ENCODE data around the gene TEX13B.
"Not testable (repeated sequence)": the region's sequence is repeated elsewhere in the genome, so short reads cannot be mapped to it uniquely, and the experiment has no call there.

Gene TEX13B

DNA sequence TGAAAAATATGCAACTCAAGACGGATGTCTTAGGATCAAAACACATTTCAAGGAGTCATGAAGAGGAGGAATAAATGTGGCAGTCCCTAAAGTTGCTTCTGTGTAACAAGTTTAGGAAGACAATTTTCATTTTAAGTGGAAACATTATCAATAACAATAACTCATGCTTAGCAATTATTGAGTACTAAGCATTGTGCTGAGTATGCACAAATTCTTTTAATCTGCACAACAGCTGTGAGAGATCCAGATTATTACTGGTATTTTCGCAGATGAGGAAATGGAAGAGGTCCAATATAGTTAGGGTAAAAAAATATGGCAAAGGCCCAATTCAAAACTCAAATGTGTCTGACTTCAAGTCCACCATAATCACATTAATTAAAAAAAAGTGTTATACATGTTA lies 2.9 kb upstream of the TEX13B start:
- no peak for DNase-seq (ENCODE audit: low read depth)
- TF ChIP-seq, protein P1, sequence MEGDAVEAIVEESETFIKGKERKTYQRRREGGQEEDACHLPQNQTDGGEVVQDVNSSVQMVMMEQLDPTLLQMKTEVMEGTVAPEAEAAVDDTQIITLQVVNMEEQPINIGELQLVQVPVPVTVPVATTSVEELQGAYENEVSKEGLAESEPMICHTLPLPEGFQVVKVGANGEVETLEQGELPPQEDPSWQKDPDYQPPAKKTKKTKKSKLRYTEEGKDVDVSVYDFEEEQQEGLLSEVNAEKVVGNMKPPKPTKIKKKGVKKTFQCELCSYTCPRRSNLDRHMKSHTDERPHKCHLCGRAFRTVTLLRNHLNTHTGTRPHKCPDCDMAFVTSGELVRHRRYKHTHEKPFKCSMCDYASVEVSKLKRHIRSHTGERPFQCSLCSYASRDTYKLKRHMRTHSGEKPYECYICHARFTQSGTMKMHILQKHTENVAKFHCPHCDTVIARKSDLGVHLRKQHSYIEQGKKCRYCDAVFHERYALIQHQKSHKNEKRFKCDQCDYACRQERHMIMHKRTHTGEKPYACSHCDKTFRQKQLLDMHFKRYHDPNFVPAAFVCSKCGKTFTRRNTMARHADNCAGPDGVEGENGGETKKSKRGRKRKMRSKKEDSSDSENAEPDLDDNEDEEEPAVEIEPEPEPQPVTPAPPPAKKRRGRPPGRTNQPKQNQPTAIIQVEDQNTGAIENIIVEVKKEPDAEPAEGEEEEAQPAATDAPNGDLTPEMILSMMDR (IDR thresholded peaks at IDR 0.05; ENCODE audit: control insufficient read depth, extremely low read depth, insufficient read depth) = no peak
- no peak overlapping the region for H3K4me3 ChIP-seq (ENCODE audit: low read depth, low read length)

DNA sequence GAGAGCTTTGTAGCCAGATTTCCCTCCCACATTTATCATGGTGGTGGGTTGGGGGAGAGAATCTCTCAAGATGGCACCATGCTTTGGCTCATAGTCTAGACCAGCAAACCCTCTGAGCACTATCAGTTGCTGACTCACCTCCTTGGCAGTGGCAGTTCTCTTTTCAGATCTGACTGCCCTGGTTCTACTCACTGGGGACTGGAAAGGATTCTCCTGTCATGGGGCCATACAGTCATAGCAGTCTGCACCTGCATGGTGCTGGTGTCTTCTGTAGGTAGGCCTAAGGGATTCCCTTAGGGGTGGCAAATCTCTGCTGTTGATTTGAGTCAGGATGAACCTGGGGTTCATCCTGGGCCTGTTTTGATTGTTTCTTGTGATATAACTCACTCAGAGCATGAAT lies 2.6 kb downstream of the TEX13B start:
- no peak overlapping the region for H3K4me3 ChIP-seq (ENCODE audit: low read depth, low read length)
- no peak for DNase-seq (ENCODE audit: low read depth)
- TF ChIP-seq, protein P1 (IDR thresholded peaks at IDR 0.05; ENCODE audit: control insufficient read depth, extremely low read depth, insufficient read depth) = no peak

DNA sequence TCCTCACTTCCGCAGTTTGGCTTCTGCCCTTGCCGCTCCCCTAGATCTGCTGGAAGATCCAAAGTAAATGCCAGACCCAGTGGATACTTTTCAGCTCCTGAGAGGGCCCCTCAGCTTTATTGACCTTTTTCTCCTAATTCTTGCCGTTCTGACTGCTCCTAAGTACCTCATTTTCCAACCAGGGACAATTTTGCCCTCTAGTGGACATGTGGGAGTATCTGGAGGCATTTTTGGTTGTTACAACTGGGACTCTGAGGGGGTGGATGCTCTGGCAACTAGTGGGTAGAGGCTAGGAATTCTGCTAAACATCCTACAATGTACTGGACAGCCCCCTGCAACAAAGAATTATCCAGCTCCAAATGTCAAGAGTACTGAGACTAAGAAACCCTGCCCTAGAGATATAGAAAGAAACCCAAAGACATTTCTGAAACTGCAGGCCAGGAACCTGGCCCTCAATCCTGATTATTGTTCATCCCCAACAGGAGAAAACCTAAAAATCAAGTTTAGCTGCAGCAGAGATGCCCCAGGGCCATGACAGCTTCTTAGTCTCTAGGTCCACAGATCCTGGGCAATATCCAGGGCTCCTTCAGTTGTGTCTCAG lies 3.4 kb downstream of the TEX13B start:
- TF ChIP-seq, protein P1 (IDR thresholded peaks at IDR 0.05; ENCODE audit: control insufficient read depth, extremely low read depth, insufficient read depth) = peak; percentile 54
- H3K4me3 ChIP-seq (ENCODE audit: low read depth, low read length) = no peak overlapping the region
- peak; percentile 7 for DNase-seq (ENCODE audit: low read depth)

DNA sequence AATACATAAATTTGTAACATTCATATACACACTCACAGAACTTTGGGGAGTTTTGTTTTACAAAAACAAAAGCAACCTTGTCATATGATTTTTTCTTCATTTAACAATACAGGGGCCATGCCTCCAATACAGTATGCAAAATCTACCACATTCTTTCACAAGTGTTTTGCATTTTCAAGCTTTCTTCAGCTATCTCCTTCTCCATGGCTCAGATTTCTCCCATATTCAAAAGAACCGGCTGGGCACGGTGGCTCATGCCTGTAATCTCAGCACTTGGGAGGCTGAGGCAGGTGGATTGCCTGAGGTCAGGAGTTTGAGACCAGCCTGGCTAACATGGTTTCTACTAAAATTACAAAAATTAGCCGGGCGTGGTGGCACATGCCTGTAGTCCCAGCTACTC lies 4.1 kb downstream of the TEX13B start:
- no peak for DNase-seq (ENCODE audit: low read depth)
- TF ChIP-seq, protein P1 (IDR thresholded peaks at IDR 0.05; ENCODE audit: control insufficient read depth, extremely low read depth, insufficient read depth) = no peak
- no peak overlapping the region for H3K4me3 ChIP-seq (ENCODE audit: low read depth, low read length)

DNA sequence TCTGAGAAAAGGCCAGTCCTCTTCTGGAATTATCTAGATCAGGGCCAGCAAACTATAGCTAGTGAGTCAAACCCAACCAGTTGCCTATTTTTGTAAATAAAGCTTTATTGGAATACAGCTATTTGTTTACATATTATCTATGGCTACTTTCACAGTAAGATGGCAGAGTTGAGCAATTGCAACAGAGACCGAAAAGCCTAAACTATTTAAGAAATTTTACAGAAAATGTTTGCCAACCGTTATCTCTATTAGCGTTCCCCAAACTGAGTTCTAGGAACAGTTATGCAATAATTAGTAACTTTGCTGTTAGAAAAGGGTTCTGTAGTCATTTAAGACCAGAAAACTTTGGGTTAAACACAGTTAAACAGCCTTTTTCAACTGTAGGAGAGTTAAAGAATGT lies 10.5 kb downstream of the TEX13B start:
- TF ChIP-seq, protein P1 (IDR thresholded peaks at IDR 0.05; ENCODE audit: control insufficient read depth, extremely low read depth, insufficient read depth) = no peak
- DNase-seq (ENCODE audit: low read depth) = no peak
- no peak overlapping the region for H3K4me3 ChIP-seq (ENCODE audit: low read depth, low read length)

DNA sequence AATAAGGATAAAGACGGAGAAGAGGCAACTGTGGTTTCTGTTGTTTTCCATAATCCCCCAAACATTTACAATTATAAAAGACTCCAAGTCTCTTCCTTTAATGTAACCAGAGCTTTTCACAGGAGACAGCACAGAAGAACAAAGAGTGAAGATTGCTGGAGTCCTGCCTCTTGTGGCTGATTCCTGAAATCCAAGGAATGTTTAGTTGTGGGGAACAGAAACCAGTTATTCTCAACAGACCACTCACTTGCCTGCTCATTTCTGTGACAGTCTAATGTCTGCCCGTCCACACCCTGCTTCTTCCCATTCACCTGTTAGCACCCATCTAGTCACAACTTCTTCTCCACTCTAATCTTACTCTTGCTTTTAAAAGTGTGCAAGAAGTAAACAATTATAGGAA lies 12.1 kb downstream of the TEX13B start:
- TF ChIP-seq, protein P1 (IDR thresholded peaks at IDR 0.05; ENCODE audit: control insufficient read depth, extremely low read depth, insufficient read depth) = no peak

DNA sequence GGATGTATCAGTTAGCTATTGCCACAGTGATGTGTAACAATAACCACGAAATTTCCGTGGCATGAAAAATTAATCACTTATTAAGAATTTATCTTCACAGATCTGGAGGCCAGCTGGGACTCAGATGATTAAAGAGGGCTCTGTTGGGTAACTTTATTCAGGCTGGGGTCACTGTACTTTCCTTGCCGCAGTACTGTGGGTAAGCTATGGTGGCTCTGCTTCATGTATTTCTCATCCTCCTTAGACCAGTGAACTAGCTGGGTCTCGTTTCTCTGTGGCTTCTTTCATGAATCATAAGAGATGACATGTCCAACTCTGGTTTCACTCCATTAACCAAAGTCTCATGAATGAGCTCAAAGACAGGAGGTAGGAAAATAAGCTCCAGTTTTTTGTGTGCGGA lies 13.5 kb downstream of the TEX13B start:
- TF ChIP-seq, protein P1 (IDR thresholded peaks at IDR 0.05; ENCODE audit: control insufficient read depth, extremely low read depth, insufficient read depth) = no peak
- H3K4me3 ChIP-seq (ENCODE audit: low read depth, low read length) = no peak overlapping the region
- no peak for DNase-seq (ENCODE audit: low read depth)

More for the DNA sequence above, 12.1 kb downstream of the TEX13B start:
- DNase-seq (ENCODE audit: low read depth) = no peak
- no peak overlapping the region for H3K4me3 ChIP-seq (ENCODE audit: low read depth, low read length)

DNA sequence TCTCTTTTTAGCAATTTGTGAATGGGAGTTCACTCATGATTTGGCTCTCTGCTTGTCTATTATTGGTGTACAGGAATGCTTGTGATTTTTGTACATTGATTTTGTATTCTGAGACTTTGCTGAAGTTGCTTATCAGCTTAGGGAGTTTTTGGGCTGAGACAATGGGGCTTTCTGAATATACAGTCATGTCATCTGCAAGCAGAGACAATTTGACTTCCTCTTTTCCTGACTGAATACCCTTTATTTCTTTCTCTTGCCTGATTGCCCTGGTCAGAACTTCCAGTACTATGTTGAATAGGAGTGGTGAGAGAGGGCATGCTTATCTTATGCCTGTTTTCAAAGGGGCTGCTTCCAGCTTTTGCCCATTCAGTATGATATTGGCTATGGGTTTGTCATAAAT lies 26.8 kb downstream of the TEX13B start:
- H3K4me3 ChIP-seq (ENCODE audit: low read depth, low read length); DNase-seq (ENCODE audit: low read depth): not testable (repeated sequence)

All from LNCaP clone FGC (cell line).